Heart left ventricle (tissue), 16 donors: ENCODE results near the gene MAGI1. TPM values are rescaled to one million over a fixed set of nuclear protein-coding genes. Genes with fewer than 3 reads are reported as not detected.

ENCODE experiments used
- ATAC-seq, 4 donors: fragments of 200-7000 bp; cut with Tn5 transposase; one replicate each; pipeline ENCODE4 v1.9.1; 2020 to 2022; ENCODE audit warnings: moderate library complexity in 4 of 4, mild to moderate bottlenecking in 3 of 4, moderate number of reproducible peaks in 1 of 4
- DNase-seq, 5 donors: peaks; one replicate each; pipeline ENCODE4 v3.0.0-alpha.2; 2020
- H3K27ac ChIP-seq, 12 donors: fragments of 200-600 bp; sonication (generic) in 4 of 12; one replicate each; pipeline versions ENCODE4 v1.5.0 to v1.8.0; 2016 to 2022; ENCODE audit warnings: mild to moderate bottlenecking in 2 of 12
- H3K27me3 ChIP-seq, 9 donors: fragments of 200-600 bp; sonication (generic) in 2 of 9; one replicate each; pipeline versions ENCODE4 v1.5.1 to v1.8.0; 2016 to 2022; ENCODE audit warnings: mild to moderate bottlenecking in 3 of 9
- H3K36me3 ChIP-seq, 9 donors: fragments of 200-600 bp; sonication (generic) in 2 of 9; one replicate each; pipeline versions ENCODE4 v1.5.0 to v1.8.0; 2018 to 2022; ENCODE audit warnings: mild to moderate bottlenecking in 2 of 9
- H3K4me1 ChIP-seq, 12 donors: fragments of 200-600 bp; sonication (generic) in 4 of 12; one replicate each; pipeline versions ENCODE4 v1.5.0 to v1.8.0; 2016 to 2022; ENCODE audit warnings: mild to moderate bottlenecking in 3 of 12
- H3K4me3 ChIP-seq, 12 donors: fragments of 200-600 bp; sonication (generic) in 4 of 12; one replicate each; pipeline versions ENCODE4 v1.5.0 to v1.8.0; 2017 to 2022; ENCODE audit warnings: mild to moderate bottlenecking in 9 of 12, moderate library complexity in 4 of 12
- H3K9me3 ChIP-seq, 12 donors: fragments of 200-600 bp; sonication (generic) in 4 of 12; one replicate each; pipeline versions ENCODE4 v1.5.0 to v1.8.0; 2016 to 2022; ENCODE audit warnings: mild to moderate bottlenecking in 1 of 12
- CTCF ChIP-seq, 12 donors: fragments of 200-600 bp; sonication (generic) in 4 of 12; IDR thresholded peaks; one replicate each; pipeline versions ENCODE4 v1.5.0 to v1.8.0; 2018 to 2022; ENCODE audit warnings: antibody characterized with exemption in 12 of 12, mild to moderate bottlenecking in 5 of 12
- POLR2A ChIP-seq, 2 donors: fragments of 450-650 bp; IDR thresholded peaks; one replicate each; pipeline ENCODE4 v1.6.1; 2017; ENCODE audit warnings: antibody characterized with exemption in 2 of 2, mild to moderate bottlenecking in 2 of 2, moderate library complexity in 2 of 2
- WGBS, 4 donors: extraction: QIAGEN DNeasy Blood & Tissue Kit in 2 of 4; methylation state at CpG; one replicate each; pipeline versions ENCODE4 v1.1.5 to v1.1.7; 2013 to 2018; 5-methylcytosine and 5-hydroxymethylcytosine counted together
- intact Hi-C, 10 donors: fragments of 100-400 bp; cut with DNase I; formaldehyde crosslinking; loops; one replicate each; pipeline versions ENCODE4 v1.11.1 to v1.14.2; 2022
- polyA plus RNA-seq, 2 donors: library from polyadenylated mRNA; stranded (reverse); fragments of 200-250 nt; gene quantifications; one replicate each; pipeline ENCODE4 v1.2.3, GENCODE V29; 2013
- total RNA-seq, 9 donors: library from RNA; depleted of rRNA in 2 of 9; stranded (reverse); fragments of >200 nt in 2 of 9; fragmentation: NEBNext Ultra II Directional in 3 of 9; extraction: Animal tissue kit (Norgen Biotek cat#: 25700) in 3 of 9; gene quantifications; one replicate each; pipeline versions ENCODE4 v1.1.0 to v1.2.4, GENCODE V29; 2016 to 2023
- donor health status: ischemic (EF 13 %, LVEDD 7.1; RV severe dilation, severe dysfunction).
- donor health status: healthy with polysubstance abuse.
- donor health status: DM: no; HTN: yes; CAD: no.
- donor health status: DM: no; HTN: no; CAD: no.
- donor health status: ischemic (EF 25% LVEDD 6.9; RV normal size, moderate dysfunction).
- donor health status: ischemic (EF 25% LVEDD 5.7; RV mildly dilated, moderate dysfunction).
- donor health status: healthy.
- donor health status: DM: yes; HTN: yes; CAD: no.
- donor health status: ischemic (EF 35%, LVEDD 5.7; RV mildly dilated, moderate dysfunction).
- donor health status: nonischemic (EF 11% LVEDD 7.7; RV severe dilation, severe dysfunction).
- donor health status: DM: yes; HTN: yes; CAD: no.
- donor health status: PGD.
- donor health status: ischemic (EF 29% LVEDD 5.4; RV normal size, mild dysfunction).
- donor health status: nonischemic (EF 23%, LVEDD 6.1; RV moderate dilation, normal function).

MAGI1 gene
- total and polyA plus RNA-seq, 11 donors = 18.5 to 52.1 (median 31.4) TPM

- Histone ChIP-seq H3K36me3 (no peaks in the 10 kb centered on the region), H3K4me1 (peaks cover 0 to 38% (median 31%) of the 10 kb centered on the region in 12 donors), H3K27ac (peak overlapping the region in 7 of 12 donors; percentile 3 to 55 (median 24)), H3K9me3 (no peaks in the 10 kb centered on the region), H3K27me3 (no peaks in the 10 kb centered on the region), H3K4me3 (no peak overlapping the region)
- no peak for DNase-seq
- intact Hi-C loops = loop anchor here (5.0 to 10.0 kb wide), 8 partner anchors 55 to 1205 kb away; no protein-coding TSS in a partner anchor
- no peak for ATAC-seq
- TF ChIP-seq POLR2A (IDR thresholded peaks at IDR 0.05) (no peak), CTCF (IDR thresholded peaks at IDR 0.05) (no peak)
Measured at GRCh38 chr3:65729973-65730372, 308.7 kb downstream of the MAGI1 start.

- intact Hi-C loops = no loop called here
- 2 to 19% (median 4%) methylated on average over 2 of the region's 2 CpGs for WGBS, 4 donors
- H3K4me3 ChIP-seq = no peak overlapping the region
Measured at GRCh38 chr3:65729555-65729954, 309.2 kb downstream of the MAGI1 start.

GRCh38 chr3:65728138-65728537, 310.6 kb downstream of the MAGI1 start:
- intact Hi-C loops = no loop called here
- H3K27me3 ChIP-seq = no peaks in the 10 kb centered on the region
- no peak for ATAC-seq
- 50 to 59% (median 54%) methylated on average over 2 of the region's 2 CpGs for WGBS, 4 donors
- H3K36me3 ChIP-seq = no peaks in the 10 kb centered on the region
- peaks cover 0 to 38% (median 32%) of the 10 kb centered on the region in 12 donors for H3K4me1 ChIP-seq
- H3K4me3 ChIP-seq = no peak overlapping the region
- DNase-seq = no peak
- H3K9me3 ChIP-seq = no peaks in the 10 kb centered on the region
- TF ChIP-seq POLR2A (IDR thresholded peaks at IDR 0.05) = no peak
- no peak for TF ChIP-seq CTCF (IDR thresholded peaks at IDR 0.05)
- peak overlapping the region in 1 of 12 donors; percentile 5 for H3K27ac ChIP-seq

More at GRCh38 chr3:65729555-65729954, 309.2 kb downstream of the MAGI1 start:
- Histone ChIP-seq H3K27ac (peak overlapping the region in 7 of 12 donors; percentile 3 to 56 (median 24)), H3K4me1 (peaks cover 0 to 38% (median 32%) of the 10 kb centered on the region in 12 donors), H3K27me3 (no peaks in the 10 kb centered on the region), H3K36me3 (no peaks in the 10 kb centered on the region), H3K9me3 (no peaks in the 10 kb centered on the region)
- TF ChIP-seq CTCF (IDR thresholded peaks at IDR 0.05) (no peak), POLR2A (IDR thresholded peaks at IDR 0.05) (no peak)
- peak; percentile 76 to 83 (median 80) for ATAC-seq
- peak in 3 of 5 donors; percentile 26 to 68 (median 64) for DNase-seq

GRCh38 chr3:65723985-65724384, 314.7 kb downstream of the MAGI1 start:
- no peak for ATAC-seq
- no peaks in the 10 kb centered on the region for H3K9me3 ChIP-seq
- H3K4me1 ChIP-seq = peaks cover 0 to 16% (median 12%) of the 10 kb centered on the region in 12 donors
- TF ChIP-seq CTCF (IDR thresholded peaks at IDR 0.05) (no peak), POLR2A (IDR thresholded peaks at IDR 0.05) (no peak)
- 77 to 85% (median 82%) methylated on average over 1 of the region's 1 CpG for WGBS, 4 donors
- H3K27ac ChIP-seq = no peak overlapping the region
- no peaks in the 10 kb centered on the region for H3K27me3 ChIP-seq
- no peak overlapping the region for H3K4me3 ChIP-seq
- intact Hi-C loops = no loop called here
- no peak for DNase-seq
- no peaks in the 10 kb centered on the region for H3K36me3 ChIP-seq
